ENCODE measurements around the gene SASH1.
A peak's percentile ranks its signal among the peaks of the same experiment; 100 is the strongest.

Gene SASH1
- total RNA-seq = 1.7 to 14.7 (median 14.4) reads per million in 3 donors

GRCh38 chr6:148342350-148343046, at the start of gene SASH1:
Gene SASH1, plus strand, starts transcription at chr6:148342838. Its CDS starts 230 bp downstream, at chr6:148343068.
- Histone ChIP-seq H3K27ac (ENCODE audit: insufficient read depth, low read length, poor library complexity, severe bottlenecking) (no peak within 1 kb of the TSS), H3K9me3 (ENCODE audit: control insufficient read depth, low read length) (no peaks in the 10 kb centered on the region), H3K4me3 (ENCODE audit: insufficient read depth, low read depth, low read length, poor library complexity, severe bottlenecking) (peak within 1 kb of the TSS; percentile 52), H3K27me3 (replicated peaks; ENCODE audit: control insufficient read depth, insufficient read depth, low read length, poor library complexity, severe bottlenecking) (no peaks in the 10 kb centered on the region), H3K4me1 (ENCODE audit: control insufficient read depth, insufficient read depth, low read length, poor library complexity, severe bottlenecking) (peaks cover 4% of the 10 kb centered on the region), H3K36me3 (ENCODE audit: control insufficient read depth, insufficient read depth, low read length) (no peaks in the 10 kb centered on the region)
- peak in 1 of 3 donors; percentile 3 for DNase-seq

GRCh38 chr6:148293181-148293995, 49.2 kb upstream of the SASH1 start:
- DNase-seq = no peak
- Histone ChIP-seq H3K4me3 (ENCODE audit: insufficient read depth, low read depth, low read length, poor library complexity, severe bottlenecking) (no peak overlapping the region), H3K4me1 (ENCODE audit: control insufficient read depth, insufficient read depth, low read length, poor library complexity, severe bottlenecking) (no peaks in the 10 kb centered on the region), H3K27ac (ENCODE audit: insufficient read depth, low read length, poor library complexity, severe bottlenecking) (no peak overlapping the region), H3K36me3 (ENCODE audit: control insufficient read depth, insufficient read depth, low read length) (no peaks in the 10 kb centered on the region), H3K27me3 (replicated peaks; ENCODE audit: control insufficient read depth, insufficient read depth, low read length, poor library complexity, severe bottlenecking) (no peaks in the 10 kb centered on the region), H3K9me3 (ENCODE audit: control insufficient read depth, low read length) (no peaks in the 10 kb centered on the region)

- Histone ChIP-seq H3K4me1 (ENCODE audit: control insufficient read depth, insufficient read depth, low read length, poor library complexity, severe bottlenecking) (no peaks in the 10 kb centered on the region), H3K36me3 (ENCODE audit: control insufficient read depth, insufficient read depth, low read length) (no peaks in the 10 kb centered on the region), H3K9me3 (ENCODE audit: control insufficient read depth, low read length) (no peaks in the 10 kb centered on the region), H3K27ac (ENCODE audit: insufficient read depth, low read length, poor library complexity, severe bottlenecking) (no peak overlapping the region), H3K27me3 (replicated peaks; ENCODE audit: control insufficient read depth, insufficient read depth, low read length, poor library complexity, severe bottlenecking) (no peaks in the 10 kb centered on the region), H3K4me3 (ENCODE audit: insufficient read depth, low read depth, low read length, poor library complexity, severe bottlenecking) (no peak overlapping the region)
- DNase-seq = no peak
These were observed 48.6 kb upstream of the SASH1 start for GRCh38 chr6:148294059-148294458.

- H3K27ac ChIP-seq (ENCODE audit: insufficient read depth, low read length, poor library complexity, severe bottlenecking) = no peak overlapping the region
- no peak for DNase-seq
- no peaks in the 10 kb centered on the region for H3K27me3 ChIP-seq (replicated peaks; ENCODE audit: control insufficient read depth, insufficient read depth, low read length, poor library complexity, severe bottlenecking)
- no peak overlapping the region for H3K4me3 ChIP-seq (ENCODE audit: insufficient read depth, low read depth, low read length, poor library complexity, severe bottlenecking)
- H3K36me3 ChIP-seq (ENCODE audit: control insufficient read depth, insufficient read depth, low read length) = no peaks in the 10 kb centered on the region
- H3K9me3 ChIP-seq (ENCODE audit: control insufficient read depth, low read length) = no peaks in the 10 kb centered on the region
- H3K4me1 ChIP-seq (ENCODE audit: control insufficient read depth, insufficient read depth, low read length, poor library complexity, severe bottlenecking) = no peaks in the 10 kb centered on the region
These were observed 47.3 kb upstream of the SASH1 start for GRCh38 chr6:148295261-148295887.

- no peak for DNase-seq
- Histone ChIP-seq H3K27ac (ENCODE audit: insufficient read depth, low read length, poor library complexity, severe bottlenecking) (no peak overlapping the region), H3K9me3 (ENCODE audit: control insufficient read depth, low read length) (no peaks in the 10 kb centered on the region), H3K4me3 (ENCODE audit: insufficient read depth, low read depth, low read length, poor library complexity, severe bottlenecking) (no peak overlapping the region), H3K36me3 (ENCODE audit: control insufficient read depth, insufficient read depth, low read length) (no peaks in the 10 kb centered on the region), H3K27me3 (replicated peaks; ENCODE audit: control insufficient read depth, insufficient read depth, low read length, poor library complexity, severe bottlenecking) (no peaks in the 10 kb centered on the region), H3K4me1 (ENCODE audit: control insufficient read depth, insufficient read depth, low read length, poor library complexity, severe bottlenecking) (no peaks in the 10 kb centered on the region)
These were observed 45.9 kb upstream of the SASH1 start for GRCh38 chr6:148296771-148297170.

- H3K9me3 ChIP-seq (ENCODE audit: control insufficient read depth, low read length) = no peaks in the 10 kb centered on the region
- no peak overlapping the region for H3K4me3 ChIP-seq (ENCODE audit: insufficient read depth, low read depth, low read length, poor library complexity, severe bottlenecking)
- H3K27me3 ChIP-seq (replicated peaks; ENCODE audit: control insufficient read depth, insufficient read depth, low read length, poor library complexity, severe bottlenecking) = no peaks in the 10 kb centered on the region
- DNase-seq = no peak
- H3K36me3 ChIP-seq (ENCODE audit: control insufficient read depth, insufficient read depth, low read length) = no peaks in the 10 kb centered on the region
- no peak overlapping the region for H3K27ac ChIP-seq (ENCODE audit: insufficient read depth, low read length, poor library complexity, severe bottlenecking)
- no peaks in the 10 kb centered on the region for H3K4me1 ChIP-seq (ENCODE audit: control insufficient read depth, insufficient read depth, low read length, poor library complexity, severe bottlenecking)
These were observed 44.0 kb upstream of the SASH1 start for GRCh38 chr6:148298683-148299082.

GRCh38 chr6:148303616-148304015, 39.0 kb upstream of the SASH1 start:
- no peak for DNase-seq
- Histone ChIP-seq H3K9me3 (ENCODE audit: control insufficient read depth, low read length) (no peaks in the 10 kb centered on the region), H3K27ac (ENCODE audit: insufficient read depth, low read length, poor library complexity, severe bottlenecking) (no peak overlapping the region), H3K4me3 (ENCODE audit: insufficient read depth, low read depth, low read length, poor library complexity, severe bottlenecking) (no peak overlapping the region), H3K4me1 (ENCODE audit: control insufficient read depth, insufficient read depth, low read length, poor library complexity, severe bottlenecking) (no peaks in the 10 kb centered on the region), H3K36me3 (ENCODE audit: control insufficient read depth, insufficient read depth, low read length) (no peaks in the 10 kb centered on the region), H3K27me3 (replicated peaks; ENCODE audit: control insufficient read depth, insufficient read depth, low read length, poor library complexity, severe bottlenecking) (no peaks in the 10 kb centered on the region)

- H3K36me3 ChIP-seq (ENCODE audit: control insufficient read depth, insufficient read depth, low read length) = no peaks in the 10 kb centered on the region
- no peak overlapping the region for H3K4me3 ChIP-seq (ENCODE audit: insufficient read depth, low read depth, low read length, poor library complexity, severe bottlenecking)
- no peaks in the 10 kb centered on the region for H3K9me3 ChIP-seq (ENCODE audit: control insufficient read depth, low read length)
- no peak overlapping the region for H3K27ac ChIP-seq (ENCODE audit: insufficient read depth, low read length, poor library complexity, severe bottlenecking)
- no peak for DNase-seq
- no peaks in the 10 kb centered on the region for H3K4me1 ChIP-seq (ENCODE audit: control insufficient read depth, insufficient read depth, low read length, poor library complexity, severe bottlenecking)
- H3K27me3 ChIP-seq (replicated peaks; ENCODE audit: control insufficient read depth, insufficient read depth, low read length, poor library complexity, severe bottlenecking) = no peaks in the 10 kb centered on the region
These were observed 37.7 kb upstream of the SASH1 start for GRCh38 chr6:148304976-148305375.

GRCh38 chr6:148306286-148306685, 36.4 kb upstream of the SASH1 start:
- Histone ChIP-seq H3K4me1 (ENCODE audit: control insufficient read depth, insufficient read depth, low read length, poor library complexity, severe bottlenecking) (no peaks in the 10 kb centered on the region), H3K27me3 (replicated peaks; ENCODE audit: control insufficient read depth, insufficient read depth, low read length, poor library complexity, severe bottlenecking) (no peaks in the 10 kb centered on the region), H3K36me3 (ENCODE audit: control insufficient read depth, insufficient read depth, low read length) (no peaks in the 10 kb centered on the region), H3K9me3 (ENCODE audit: control insufficient read depth, low read length) (no peaks in the 10 kb centered on the region), H3K27ac (ENCODE audit: insufficient read depth, low read length, poor library complexity, severe bottlenecking) (no peak overlapping the region), H3K4me3 (ENCODE audit: insufficient read depth, low read depth, low read length, poor library complexity, severe bottlenecking) (no peak overlapping the region)
- DNase-seq = no peak

GRCh38 chr6:148307405-148307804, 35.2 kb upstream of the SASH1 start:
- DNase-seq = no peak
- Histone ChIP-seq H3K9me3 (ENCODE audit: control insufficient read depth, low read length) (no peaks in the 10 kb centered on the region), H3K27ac (ENCODE audit: insufficient read depth, low read length, poor library complexity, severe bottlenecking) (no peak overlapping the region), H3K36me3 (ENCODE audit: control insufficient read depth, insufficient read depth, low read length) (no peaks in the 10 kb centered on the region), H3K27me3 (replicated peaks; ENCODE audit: control insufficient read depth, insufficient read depth, low read length, poor library complexity, severe bottlenecking) (no peaks in the 10 kb centered on the region), H3K4me1 (ENCODE audit: control insufficient read depth, insufficient read depth, low read length, poor library complexity, severe bottlenecking) (no peaks in the 10 kb centered on the region), H3K4me3 (ENCODE audit: insufficient read depth, low read depth, low read length, poor library complexity, severe bottlenecking) (no peak overlapping the region)
